ENCODE measurements around the gene STARD3NL. TPM values are rescaled to one million over a fixed set of nuclear protein-coding genes. Genes with fewer than 3 reads are reported as not detected.

STARD3NL gene
- total RNA-seq, 1 donor from 2014 or later: 42.4 TPM

GRCh38 chr7:38211940-38212339 is 33.9 kb downstream of the STARD3NL start:
- no peaks in the 10 kb centered on the region for H3K9me3 Mint-ChIP-seq
- no peaks in the 10 kb centered on the region for H3K27me3 Mint-ChIP-seq (ENCODE audit: low read depth)
- H3K4me1 Mint-ChIP-seq (ENCODE audit: low read depth): peaks cover 15% of the 10 kb centered on the region
- DNase-seq (ENCODE audit: low spot score): no peak
- H3K4me3 Mint-ChIP-seq (ENCODE audit: low read depth): no peak overlapping the region
- intact Hi-C loops (cut with micrococcal nuclease): no loop called here
- no peak overlapping the region for H3K27ac Mint-ChIP-seq
- H3K36me3 Mint-ChIP-seq (ENCODE audit: low read depth): peaks cover 31% of the 10 kb centered on the region

GRCh38 chr7:38215115-38215514 is 37.1 kb downstream of the STARD3NL start:
- H3K4me1 Mint-ChIP-seq (ENCODE audit: low read depth): peaks cover 29% of the 10 kb centered on the region
- no peaks in the 10 kb centered on the region for H3K27me3 Mint-ChIP-seq (ENCODE audit: low read depth)
- no peak overlapping the region for H3K4me3 Mint-ChIP-seq (ENCODE audit: low read depth)
- no peak overlapping the region for H3K27ac Mint-ChIP-seq
- no peaks in the 10 kb centered on the region for H3K9me3 Mint-ChIP-seq
- intact Hi-C loops (cut with micrococcal nuclease): loop anchor here (1.0 to 2.0 kb wide), 3 partner anchors 108 to 152 kb away; no protein-coding TSS in a partner anchor
- H3K36me3 Mint-ChIP-seq (ENCODE audit: low read depth): peaks cover 36% of the 10 kb centered on the region
- DNase-seq (ENCODE audit: low spot score): no peak

GRCh38 chr7:38215735-38216670 is 38.0 kb downstream of the STARD3NL start:
- Mint-ChIP-seq H3K4me3 (ENCODE audit: low read depth) (no peak overlapping the region), H3K9me3 (no peaks in the 10 kb centered on the region), H3K27ac (no peak overlapping the region)

GRCh38 chr7:38217672-38218071 is 39.6 kb downstream of the STARD3NL start:
- Mint-ChIP-seq H3K4me3 (ENCODE audit: low read depth) (no peak overlapping the region), H3K4me1 (ENCODE audit: low read depth) (peaks cover 47% of the 10 kb centered on the region), H3K36me3 (ENCODE audit: low read depth) (peaks cover 57% of the 10 kb centered on the region), H3K27me3 (ENCODE audit: low read depth) (no peaks in the 10 kb centered on the region), H3K27ac (no peak overlapping the region), H3K9me3 (no peaks in the 10 kb centered on the region)
- no peak for DNase-seq (ENCODE audit: low spot score)
- intact Hi-C loops (cut with micrococcal nuclease): loop anchor here (2.0 kb wide), 1 partner anchor 15 kb away; no protein-coding TSS in a partner anchor

More at GRCh38 chr7:38215735-38216670, 38.0 kb downstream of the STARD3NL start:
- H3K4me1 Mint-ChIP-seq (ENCODE audit: low read depth): peaks cover 36% of the 10 kb centered on the region
- H3K36me3 Mint-ChIP-seq (ENCODE audit: low read depth): peaks cover 44% of the 10 kb centered on the region
- intact Hi-C loops (cut with micrococcal nuclease): loop anchor here (1.0 to 2.0 kb wide), 3 partner anchors 109 to 151 kb away; no protein-coding TSS in a partner anchor
- no peaks in the 10 kb centered on the region for H3K27me3 Mint-ChIP-seq (ENCODE audit: low read depth)
- peak; percentile 70 for DNase-seq (ENCODE audit: low spot score)

- no peaks in the 10 kb centered on the region for H3K9me3 Mint-ChIP-seq
- H3K36me3 Mint-ChIP-seq (ENCODE audit: low read depth): peaks cover 56% of the 10 kb centered on the region
- peaks cover 51% of the 10 kb centered on the region for H3K4me1 Mint-ChIP-seq (ENCODE audit: low read depth)
- H3K27me3 Mint-ChIP-seq (ENCODE audit: low read depth): no peaks in the 10 kb centered on the region
- DNase-seq (ENCODE audit: low spot score): no peak
- intact Hi-C loops (cut with micrococcal nuclease): loop anchor here (2.0 kb wide), 1 partner anchor 42 kb away; the partner anchor contains the start of gene STARD3NL
- peak overlapping the region; percentile 49 for H3K27ac Mint-ChIP-seq
- H3K4me3 Mint-ChIP-seq (ENCODE audit: low read depth): no peak overlapping the region
Measured at GRCh38 chr7:38220452-38220851, 42.4 kb downstream of the STARD3NL start.

- Mint-ChIP-seq H3K4me3 (ENCODE audit: low read depth) (no peak overlapping the region), H3K27ac (no peak overlapping the region), H3K4me1 (ENCODE audit: low read depth) (peaks cover 35% of the 10 kb centered on the region), H3K27me3 (ENCODE audit: low read depth) (no peaks in the 10 kb centered on the region), H3K9me3 (no peaks in the 10 kb centered on the region), H3K36me3 (ENCODE audit: low read depth) (peaks cover 55% of the 10 kb centered on the region)
- intact Hi-C loops (cut with micrococcal nuclease): loop anchor here (1.0 kb wide), 2 partner anchors 11 to 115 kb away; no protein-coding TSS in a partner anchor
- DNase-seq (ENCODE audit: low spot score): no peak
Measured at GRCh38 chr7:38222481-38223096, 44.5 kb downstream of the STARD3NL start.

GRCh38 chr7:38223306-38223705 is 45.3 kb downstream of the STARD3NL start:
- Mint-ChIP-seq H3K4me3 (ENCODE audit: low read depth) (no peak overlapping the region), H3K9me3 (no peaks in the 10 kb centered on the region), H3K27ac (peak overlapping the region; percentile 7), H3K4me1 (ENCODE audit: low read depth) (peaks cover 39% of the 10 kb centered on the region), H3K36me3 (ENCODE audit: low read depth) (peaks cover 55% of the 10 kb centered on the region), H3K27me3 (ENCODE audit: low read depth) (no peaks in the 10 kb centered on the region)
- no peak for DNase-seq (ENCODE audit: low spot score)
- intact Hi-C loops (cut with micrococcal nuclease): no loop called here

GRCh38 chr7:38224392-38224791 is 46.3 kb downstream of the STARD3NL start:
- peaks cover 40% of the 10 kb centered on the region for H3K4me1 Mint-ChIP-seq (ENCODE audit: low read depth)
- peaks cover 59% of the 10 kb centered on the region for H3K36me3 Mint-ChIP-seq (ENCODE audit: low read depth)
- H3K27ac Mint-ChIP-seq: no peak overlapping the region
- intact Hi-C loops (cut with micrococcal nuclease): no loop called here
- DNase-seq (ENCODE audit: low spot score): no peak
- H3K4me3 Mint-ChIP-seq (ENCODE audit: low read depth): no peak overlapping the region
- no peaks in the 10 kb centered on the region for H3K9me3 Mint-ChIP-seq
- H3K27me3 Mint-ChIP-seq (ENCODE audit: low read depth): no peaks in the 10 kb centered on the region

GRCh38 chr7:38229386-38229785 is 51.3 kb downstream of the STARD3NL start:
- no peaks in the 10 kb centered on the region for H3K27me3 Mint-ChIP-seq (ENCODE audit: low read depth)
- peaks cover 55% of the 10 kb centered on the region for H3K4me1 Mint-ChIP-seq (ENCODE audit: low read depth)
- H3K36me3 Mint-ChIP-seq (ENCODE audit: low read depth): peaks cover 59% of the 10 kb centered on the region
- H3K27ac Mint-ChIP-seq: no peak overlapping the region
- intact Hi-C loops (cut with micrococcal nuclease): no loop called here
- DNase-seq (ENCODE audit: low spot score): no peak
- no peaks in the 10 kb centered on the region for H3K9me3 Mint-ChIP-seq
- H3K4me3 Mint-ChIP-seq (ENCODE audit: low read depth): no peak overlapping the region

GRCh38 chr7:38229884-38230642 is 52.0 kb downstream of the STARD3NL start:
- no peak overlapping the region for H3K4me3 Mint-ChIP-seq (ENCODE audit: low read depth)
- no peaks in the 10 kb centered on the region for H3K9me3 Mint-ChIP-seq
- peaks cover 57% of the 10 kb centered on the region for H3K4me1 Mint-ChIP-seq (ENCODE audit: low read depth)
- intact Hi-C loops (cut with micrococcal nuclease): loop anchor here (5.0 to 10.0 kb wide), 2 partner anchors 255 to 677 kb away; partner anchors contain the start of gene VPS41
- no peak for DNase-seq (ENCODE audit: low spot score)
- no peaks in the 10 kb centered on the region for H3K27me3 Mint-ChIP-seq (ENCODE audit: low read depth)
- peaks cover 57% of the 10 kb centered on the region for H3K36me3 Mint-ChIP-seq (ENCODE audit: low read depth)
- no peak overlapping the region for H3K27ac Mint-ChIP-seq

- Mint-ChIP-seq H3K4me3 (ENCODE audit: low read depth) (peak overlapping the region; percentile 64), H3K27me3 (ENCODE audit: low read depth) (no peaks in the 10 kb centered on the region), H3K9me3 (no peaks in the 10 kb centered on the region), H3K4me1 (ENCODE audit: low read depth) (peaks cover 82% of the 10 kb centered on the region), H3K27ac (peak overlapping the region; percentile 91), H3K36me3 (ENCODE audit: low read depth) (peaks cover 47% of the 10 kb centered on the region)
- peak; percentile 82 for DNase-seq (ENCODE audit: low spot score)
- intact Hi-C loops (cut with micrococcal nuclease): loop anchor here (1.0 to 10.0 kb wide), 10 partner anchors 10 to 675 kb away; partner anchors contain the start of gene VPS41
Measured at GRCh38 chr7:38232502-38233366, 54.7 kb downstream of the STARD3NL start.

Measured in activated T-helper 2 cell treated with anti-CD3 and anti-CD28 coated beads, Interferon-gamma antibody, Interleukin-2, Interleukin-4, amounts not matched to agents 10 μg/mL and 5 μg/mL and 100 μg/mL, durations not matched to agents 14 hours and 24 hours and 36 hours (primary cell).